HFFc6 (cell line): ENCODE data around the gene NGLY1. TPM values are rescaled to one million over a fixed set of nuclear protein-coding genes. Genes with fewer than 3 reads are reported as not detected.

Source experiments
- DNase-seq: peaks from one replicate; pipeline ENCODE4 v3.0.0-alpha.2; 2018
- H3K27ac Mint-ChIP-seq: 2 replicates; pipeline ENCODE4 v1.8.0; 2020; ENCODE audit warnings: mild to moderate bottlenecking, mixed read lengths
- H3K27me3 Mint-ChIP-seq: 2 replicates; pipeline ENCODE4 v1.8.0; 2021; ENCODE audit warnings: mild to moderate bottlenecking, moderate library complexity, mixed read lengths; ENCODE audit not compliant: insufficient read depth
- H3K36me3 Mint-ChIP-seq: 2 replicates; pipeline ENCODE4 v1.8.0; 2021; ENCODE audit warnings: low read depth, mixed read lengths
- H3K4me1 Mint-ChIP-seq: 2 replicates; pipeline ENCODE4 v1.8.0; 2020; ENCODE audit warnings: low read depth, mixed read lengths
- H3K4me3 Mint-ChIP-seq: 2 replicates; pipeline ENCODE4 v1.8.0; 2020; ENCODE audit warnings: mild to moderate bottlenecking, moderate library complexity, mixed read lengths
- H3K9me3 Mint-ChIP-seq: 2 replicates; pipeline ENCODE4 v1.8.0; 2020; ENCODE audit warnings: mild to moderate bottlenecking, mixed read lengths
- CTCF ChIP-seq: fragments of 200-600 bp; sonication (generic); IDR thresholded peaks from 2 replicates; pipeline ENCODE4 v1.5.0; 2021; ENCODE audit warnings: antibody characterized with exemption, mild to moderate bottlenecking
- total RNA-seq, 6 experiments: library from RNA; stranded (reverse); fragmentation: NEBNext Ultra II Directional; extraction: Animal tissue kit (Norgen Biotek cat#: 25700); gene quantifications; 2 replicates in 1 of 6; 3 replicates in 5 of 6; pipeline ENCODE4 v1.2.3, GENCODE V29; 2021

The NGLY1 gene
- total RNA-seq, 6 experiments from 2014 or later, result 21.7 to 27.6 (median 24.3) TPM

- no peaks in the 10 kb centered on the region for H3K36me3 Mint-ChIP-seq
- no peak for TF ChIP-seq CTCF
- peaks cover 4% of the 10 kb centered on the region for H3K27me3 Mint-ChIP-seq
- H3K4me3 Mint-ChIP-seq, result no peak overlapping the region
- no peaks in the 10 kb centered on the region for H3K4me1 Mint-ChIP-seq
- DNase-seq, result no peak
- H3K9me3 Mint-ChIP-seq, result no peaks in the 10 kb centered on the region
- no peak overlapping the region for H3K27ac Mint-ChIP-seq
Observed at GRCh38 chr3:25679642-25680302, 103.5 kb downstream of the NGLY1 start.

GRCh38 chr3:25679166-25679565, 104.1 kb downstream of the NGLY1 start:
- H3K27ac Mint-ChIP-seq, result no peak overlapping the region
- no peak for DNase-seq
- no peak overlapping the region for H3K4me3 Mint-ChIP-seq
- no peaks in the 10 kb centered on the region for H3K9me3 Mint-ChIP-seq
- peaks cover 3% of the 10 kb centered on the region; the same call in 1 of the 2 replicates for H3K27me3 Mint-ChIP-seq
- TF ChIP-seq CTCF, result no peak
- no peaks in the 10 kb centered on the region for H3K4me1 Mint-ChIP-seq
- no peaks in the 10 kb centered on the region for H3K36me3 Mint-ChIP-seq

GRCh38 chr3:25678581-25678980, 104.7 kb downstream of the NGLY1 start:
- TF ChIP-seq CTCF, result no peak
- no peak for DNase-seq
- H3K27me3 Mint-ChIP-seq, result peaks cover 3% of the 10 kb centered on the region; the same call in 1 of the 2 replicates
- H3K27ac Mint-ChIP-seq, result no peak overlapping the region
- no peak overlapping the region for H3K4me3 Mint-ChIP-seq
- no peaks in the 10 kb centered on the region for H3K9me3 Mint-ChIP-seq
- no peaks in the 10 kb centered on the region for H3K4me1 Mint-ChIP-seq
- H3K36me3 Mint-ChIP-seq, result no peaks in the 10 kb centered on the region

- Mint-ChIP-seq H3K27ac (no peak overlapping the region), H3K4me3 (no peak overlapping the region), H3K27me3 (peaks cover 3% of the 10 kb centered on the region; the same call in 1 of the 2 replicates), H3K36me3 (no peaks in the 10 kb centered on the region), H3K9me3 (no peaks in the 10 kb centered on the region), H3K4me1 (no peaks in the 10 kb centered on the region)
- no peak for DNase-seq
- no peak for TF ChIP-seq CTCF
Observed at GRCh38 chr3:25677121-25677520, 106.1 kb downstream of the NGLY1 start.

GRCh38 chr3:25674670-25675069, 108.6 kb downstream of the NGLY1 start:
- Mint-ChIP-seq H3K4me3 (no peak overlapping the region), H3K4me1 (no peaks in the 10 kb centered on the region), H3K36me3 (no peaks in the 10 kb centered on the region), H3K9me3 (no peaks in the 10 kb centered on the region), H3K27me3 (peaks cover 6% of the 10 kb centered on the region), H3K27ac (no peak overlapping the region)
- no peak for TF ChIP-seq CTCF
- no peak for DNase-seq
